ENCODE results near the gene BAZ1B. TPM values are rescaled to one million over a fixed set of nuclear protein-coding genes. Genes with fewer than 3 reads are reported as not detected.
"Not testable (repeated sequence)": the region's sequence is repeated elsewhere in the genome, so short reads cannot be mapped to it uniquely, and the experiment has no call there.

The BAZ1B gene
- total RNA-seq, 1 experiment from 2014 or later = 127 TPM

- no peaks in the 10 kb centered on the region for H3K4me1 ChIP-seq (ENCODE audit: insufficient read depth, low read length, poor library complexity, severe bottlenecking)
- BruUV-seq (replicated peaks) = no TSS peak
- ChIA-PET CTCF (interaction anchor here (0.7 kb wide), 1 partner anchor 17 kb away, joined by 3 read pairs; no protein-coding TSS in a partner anchor), POLR2A (ENCODE audit: low non-redundant PET) (no interaction called here)
- no peaks in the 10 kb centered on the region for H3K36me3 ChIP-seq (ENCODE audit: insufficient read depth, low read length, poor library complexity, severe bottlenecking)
- intact Hi-C loops (cut with micrococcal nuclease; ENCODE audit: unreplicated experiment) = no loop called here
- DNase-seq (ENCODE audit: low spot score) = no peak
- H3K27me3 ChIP-seq (replicated peaks; ENCODE audit: insufficient read depth, low read depth, low read length, poor library complexity) = no peaks in the 10 kb centered on the region
- H3K9me3 ChIP-seq (ENCODE audit: low read depth, low read length, poor library complexity, severe bottlenecking) = no peaks in the 10 kb centered on the region
- H3K4me3 ChIP-seq (ENCODE audit: low read depth, low read length, poor library complexity, severe bottlenecking) = no peak overlapping the region
- H3K27ac ChIP-seq (ENCODE audit: low read depth, low read length, poor library complexity, severe bottlenecking) = no peak overlapping the region
- TF ChIP-seq CTCF (conservative IDR thresholded peaks at IDR 0.05; ENCODE audit: low read depth, low read length) = no peak
- TF ChIP-seq EZH2 (IDR thresholded peaks at IDR 0.05; ENCODE audit: borderline replicate concordance, low read depth, low read length, poor library complexity, severe bottlenecking) = no peak
Measured at GRCh38 chr7:73423519-73424488, 98.3 kb downstream of the BAZ1B start.

GRCh38 chr7:73420610-73421009 lies 101.5 kb downstream of the BAZ1B start:
- H3K9me3 ChIP-seq (ENCODE audit: low read depth, low read length, poor library complexity, severe bottlenecking); BruUV-seq (replicated peaks); H3K4me3 ChIP-seq (ENCODE audit: low read depth, low read length, poor library complexity, severe bottlenecking); intact Hi-C loops (cut with micrococcal nuclease; ENCODE audit: unreplicated experiment); CTCF ChIA-PET; H3K36me3 ChIP-seq (ENCODE audit: insufficient read depth, low read length, poor library complexity, severe bottlenecking); POLR2A ChIA-PET (ENCODE audit: low non-redundant PET); H3K4me1 ChIP-seq (ENCODE audit: insufficient read depth, low read length, poor library complexity, severe bottlenecking); H3K27me3 ChIP-seq (replicated peaks; ENCODE audit: insufficient read depth, low read depth, low read length, poor library complexity); DNase-seq (ENCODE audit: low spot score); H3K27ac ChIP-seq (ENCODE audit: low read depth, low read length, poor library complexity, severe bottlenecking): not testable (repeated sequence)

- intact Hi-C loops (cut with micrococcal nuclease; ENCODE audit: unreplicated experiment); BruUV-seq (replicated peaks); H3K27me3 ChIP-seq (replicated peaks; ENCODE audit: insufficient read depth, low read depth, low read length, poor library complexity); DNase-seq (ENCODE audit: low spot score); H3K4me1 ChIP-seq (ENCODE audit: insufficient read depth, low read length, poor library complexity, severe bottlenecking); POLR2A ChIA-PET (ENCODE audit: low non-redundant PET); H3K4me3 ChIP-seq (ENCODE audit: low read depth, low read length, poor library complexity, severe bottlenecking); H3K9me3 ChIP-seq (ENCODE audit: low read depth, low read length, poor library complexity, severe bottlenecking); H3K27ac ChIP-seq (ENCODE audit: low read depth, low read length, poor library complexity, severe bottlenecking); H3K36me3 ChIP-seq (ENCODE audit: insufficient read depth, low read length, poor library complexity, severe bottlenecking); CTCF ChIA-PET: not testable (repeated sequence)
Measured at GRCh38 chr7:73420016-73420415, 102.1 kb downstream of the BAZ1B start.

- no peak overlapping the region for H3K27ac ChIP-seq (ENCODE audit: low read depth, low read length, poor library complexity, severe bottlenecking)
- H3K4me3 ChIP-seq (ENCODE audit: low read depth, low read length, poor library complexity, severe bottlenecking) = no peak overlapping the region
- no peaks in the 10 kb centered on the region for H3K4me1 ChIP-seq (ENCODE audit: insufficient read depth, low read length, poor library complexity, severe bottlenecking)
- H3K27me3 ChIP-seq (replicated peaks; ENCODE audit: insufficient read depth, low read depth, low read length, poor library complexity) = no peaks in the 10 kb centered on the region
- POLR2A ChIA-PET (ENCODE audit: low non-redundant PET) = no interaction called here
- no TSS peak for BruUV-seq (replicated peaks)
- no peak for DNase-seq (ENCODE audit: low spot score)
- no peaks in the 10 kb centered on the region for H3K36me3 ChIP-seq (ENCODE audit: insufficient read depth, low read length, poor library complexity, severe bottlenecking)
- no peaks in the 10 kb centered on the region for H3K9me3 ChIP-seq (ENCODE audit: low read depth, low read length, poor library complexity, severe bottlenecking)
- intact Hi-C loops (cut with micrococcal nuclease; ENCODE audit: unreplicated experiment) = no loop called here
- CTCF ChIA-PET = interaction anchor here (0.8 kb wide), 1 partner anchor 147 kb away, joined by 6 read pairs; no protein-coding TSS in a partner anchor
- TF ChIP-seq CTCF (conservative IDR thresholded peaks at IDR 0.05; ENCODE audit: low read depth, low read length) (no peak), EZH2 (IDR thresholded peaks at IDR 0.05; ENCODE audit: borderline replicate concordance, low read depth, low read length, poor library complexity, severe bottlenecking) (no peak)
Measured at GRCh38 chr7:73418113-73418703, 103.9 kb downstream of the BAZ1B start.

- H3K9me3 ChIP-seq (ENCODE audit: low read depth, low read length, poor library complexity, severe bottlenecking); H3K36me3 ChIP-seq (ENCODE audit: insufficient read depth, low read length, poor library complexity, severe bottlenecking); intact Hi-C loops (cut with micrococcal nuclease; ENCODE audit: unreplicated experiment); H3K4me1 ChIP-seq (ENCODE audit: insufficient read depth, low read length, poor library complexity, severe bottlenecking); CTCF ChIA-PET; POLR2A ChIA-PET (ENCODE audit: low non-redundant PET); H3K27ac ChIP-seq (ENCODE audit: low read depth, low read length, poor library complexity, severe bottlenecking); H3K4me3 ChIP-seq (ENCODE audit: low read depth, low read length, poor library complexity, severe bottlenecking); H3K27me3 ChIP-seq (replicated peaks; ENCODE audit: insufficient read depth, low read depth, low read length, poor library complexity); DNase-seq (ENCODE audit: low spot score); BruUV-seq (replicated peaks): not testable (repeated sequence)
Measured at GRCh38 chr7:73410541-73411131, 111.5 kb downstream of the BAZ1B start.

Data from A673 (cell line).